Stimulated activated CD8-positive, alpha-beta memory T cell treated with anti-CD3 and anti-CD28 coated beads, Interleukin-15, amount 100 ng/mL, for 24 hours (primary cell): ENCODE results near the gene ASTN1.

ENCODE experiments used
- DNase-seq: peaks from one replicate; pipeline ENCODE4 v3.0.0-alpha.2; 2020; ENCODE audit warnings: low read depth

Gene ASTN1

DNA sequence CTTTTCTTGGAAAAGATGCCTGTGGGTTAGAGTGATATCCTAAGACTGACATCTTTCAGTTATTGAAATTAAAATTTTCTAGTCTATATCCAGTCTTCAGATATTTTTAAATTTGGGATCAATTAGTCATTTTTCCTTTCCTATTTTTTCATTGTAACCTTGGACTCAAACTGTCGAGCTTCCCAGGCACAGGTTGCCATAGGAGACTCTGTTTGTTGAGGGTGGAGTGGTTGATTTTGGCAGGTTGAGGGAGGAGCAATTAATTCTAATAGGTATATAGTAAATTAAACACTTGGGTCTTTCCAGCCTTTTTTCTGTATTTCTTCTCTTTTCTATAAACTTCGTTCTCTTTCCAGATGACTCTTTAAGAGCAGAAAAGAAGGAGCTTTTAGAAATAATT is 326.8 kb downstream of the ASTN1 start:
- no peak for DNase-seq

GRCh38 chr1:176831150-176831549 is 333.4 kb downstream of the ASTN1 start:
- no peak for DNase-seq

DNA sequence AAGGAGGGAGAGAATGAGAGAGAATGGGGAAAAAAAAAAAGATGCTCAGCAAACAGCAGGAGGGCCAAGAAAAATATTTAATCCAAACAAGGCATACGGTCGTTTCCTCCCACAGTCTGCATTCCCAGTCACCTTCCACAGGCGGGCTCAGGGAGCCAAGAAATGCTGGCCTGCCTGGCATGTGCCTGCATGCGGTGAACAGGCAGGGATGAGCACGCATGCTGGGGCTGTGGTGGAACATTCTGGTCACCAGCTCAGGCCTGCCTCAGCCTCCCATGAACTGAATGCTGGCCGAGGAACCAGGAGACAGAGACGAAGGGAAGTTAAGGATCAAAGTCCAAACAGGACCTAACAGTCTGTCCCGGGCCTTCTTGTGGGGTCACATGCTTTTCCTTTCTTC is 335.3 kb downstream of the ASTN1 start:
- no peak for DNase-seq

DNA sequence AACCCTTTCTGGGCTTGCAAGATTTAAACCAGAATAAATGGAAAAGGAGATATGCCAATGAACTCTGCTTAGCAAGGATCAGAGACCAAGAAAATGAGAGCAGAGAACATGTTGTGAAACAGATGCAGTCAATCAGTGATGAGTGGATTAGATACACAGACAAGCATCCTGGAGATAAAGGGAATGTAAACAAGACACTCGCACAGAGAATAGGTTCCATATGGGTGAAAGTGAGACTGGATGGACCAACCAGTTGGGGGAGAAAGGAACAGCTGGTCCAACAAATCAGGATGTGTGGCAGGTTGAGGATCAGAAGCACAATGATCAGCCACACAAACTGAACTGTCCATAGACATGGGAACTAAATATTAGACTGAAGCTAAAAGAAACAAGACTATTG is 338.2 kb downstream of the ASTN1 start:
- no peak for DNase-seq

GRCh38 chr1:176820391-176821031 is 344.0 kb downstream of the ASTN1 start:
- DNase-seq, result no peak

DNA sequence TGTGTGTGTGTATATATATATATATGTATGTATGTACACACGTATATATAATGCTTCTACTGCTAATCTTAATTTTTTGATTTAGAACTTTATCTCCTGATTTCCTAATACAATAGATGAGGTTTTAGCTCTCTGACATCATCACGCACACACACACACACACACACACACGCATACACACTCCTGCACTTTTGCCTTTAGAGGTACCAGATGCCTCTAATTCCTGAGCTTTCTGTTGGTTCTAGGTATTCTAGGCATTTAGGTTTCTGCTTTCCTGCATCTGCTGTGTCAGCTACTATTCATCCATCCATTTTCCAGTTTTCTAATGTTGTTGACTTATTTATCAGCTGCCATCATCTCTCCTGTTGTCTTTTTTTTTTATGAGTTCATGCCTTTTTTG is 348.3 kb downstream of the ASTN1 start:
- DNase-seq, result no peak

- DNase-seq, result no peak
These were observed 348.9 kb downstream of the ASTN1 start for GRCh38 chr1:176815621-176816020.

DNA sequence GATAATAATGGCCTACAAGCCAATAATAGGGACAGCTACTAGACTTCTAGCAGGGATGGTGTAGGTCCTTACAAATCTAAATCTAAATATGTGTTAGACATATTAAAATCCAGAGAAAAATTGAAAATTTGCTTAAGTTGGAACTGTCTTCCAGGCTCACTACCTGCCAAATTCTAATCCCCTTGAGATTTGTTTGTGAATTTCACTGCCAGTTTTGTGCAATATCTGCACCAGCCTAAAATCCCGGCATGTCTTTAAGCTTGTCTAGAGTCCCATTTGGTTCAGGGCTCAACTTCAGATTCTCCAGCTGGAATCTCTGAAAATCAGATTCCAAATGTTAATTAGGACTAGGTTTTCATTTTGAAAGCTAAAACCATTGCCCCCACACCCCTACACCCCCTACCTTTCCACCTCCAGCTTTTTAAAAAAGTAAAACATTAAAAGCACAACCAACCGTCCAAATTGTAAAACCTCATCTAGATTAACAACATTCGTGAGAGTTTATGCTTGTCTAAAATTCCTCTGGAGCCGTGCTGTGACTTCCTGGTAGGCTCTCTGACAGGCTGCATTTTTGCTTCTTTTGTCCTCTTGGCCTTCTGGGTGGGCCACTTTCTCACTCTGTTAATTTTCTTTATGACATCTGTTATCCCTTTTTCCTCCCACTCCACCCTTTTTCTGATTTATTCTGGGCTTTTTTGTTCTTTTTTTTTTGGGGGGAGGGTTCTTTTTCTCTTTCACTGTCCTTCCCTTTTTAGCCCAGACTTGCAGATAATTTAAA is 352.8 kb downstream of the ASTN1 start:
- no peak for DNase-seq

DNA sequence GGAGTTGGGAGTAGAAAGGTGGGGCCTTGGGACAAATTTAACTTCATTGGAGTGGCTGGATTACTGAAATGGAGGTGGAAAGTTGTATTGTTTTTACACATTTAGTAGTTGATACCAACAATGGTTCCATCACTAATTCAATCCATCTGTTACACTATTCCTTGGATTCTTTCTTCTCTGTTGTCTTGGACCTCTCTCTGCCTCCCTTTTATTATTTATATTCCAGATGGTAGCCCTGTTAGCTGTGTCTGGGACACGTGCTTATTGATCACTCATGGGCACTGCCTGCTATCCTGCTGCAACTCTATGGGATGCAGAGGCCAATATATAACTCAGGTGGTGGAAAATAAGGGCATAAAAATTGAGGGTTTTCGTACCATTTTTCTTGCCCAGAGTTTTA is 355.2 kb downstream of the ASTN1 start:
- DNase-seq, result no peak
